ENCODE results near the gene DEFB126. TPM values are rescaled to one million over a fixed set of nuclear protein-coding genes. Genes with fewer than 3 reads are reported as not detected.
"Not testable (repeated sequence)": the region's sequence is repeated elsewhere in the genome, so short reads cannot be mapped to it uniquely, and the experiment has no call there.

The DEFB126 gene
- polyA plus RNA-seq, 1 experiment = not detected

DNA sequence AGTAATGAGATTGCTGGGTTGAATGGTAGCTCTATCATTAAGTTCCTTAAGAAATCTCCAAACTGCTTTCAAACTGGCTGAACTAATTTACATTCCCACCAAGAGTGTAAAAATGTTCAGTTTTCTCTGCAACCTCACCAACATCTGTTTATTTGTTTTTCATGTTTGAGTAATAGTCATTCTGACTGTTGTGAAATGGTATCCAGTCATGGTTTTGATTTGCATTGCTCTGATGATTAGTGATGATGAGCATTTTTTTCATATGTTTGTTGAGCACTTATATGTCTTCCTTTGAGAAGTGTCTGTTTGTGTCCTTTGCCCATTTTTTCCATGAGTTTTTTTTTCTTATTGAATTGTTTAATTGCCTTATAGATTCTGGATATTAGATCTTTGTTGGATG, 30.0 kb upstream of the DEFB126 start:
- no peak for DNase-seq (ENCODE audit: low read depth)
- ChIA-PET POLR2A (no interaction called here), CTCF (no interaction called here)
- Histone ChIP-seq H3K4me3 (ENCODE audit: low read depth, low read length) (no peak overlapping the region), H3K27me3 (ENCODE audit: control insufficient read depth, insufficient read depth, low read length) (no peaks in the 10 kb centered on the region), H3K36me3 (ENCODE audit: control insufficient read depth, insufficient read depth, low read length) (no peaks in the 10 kb centered on the region)
- TF ChIP-seq, protein P1, sequence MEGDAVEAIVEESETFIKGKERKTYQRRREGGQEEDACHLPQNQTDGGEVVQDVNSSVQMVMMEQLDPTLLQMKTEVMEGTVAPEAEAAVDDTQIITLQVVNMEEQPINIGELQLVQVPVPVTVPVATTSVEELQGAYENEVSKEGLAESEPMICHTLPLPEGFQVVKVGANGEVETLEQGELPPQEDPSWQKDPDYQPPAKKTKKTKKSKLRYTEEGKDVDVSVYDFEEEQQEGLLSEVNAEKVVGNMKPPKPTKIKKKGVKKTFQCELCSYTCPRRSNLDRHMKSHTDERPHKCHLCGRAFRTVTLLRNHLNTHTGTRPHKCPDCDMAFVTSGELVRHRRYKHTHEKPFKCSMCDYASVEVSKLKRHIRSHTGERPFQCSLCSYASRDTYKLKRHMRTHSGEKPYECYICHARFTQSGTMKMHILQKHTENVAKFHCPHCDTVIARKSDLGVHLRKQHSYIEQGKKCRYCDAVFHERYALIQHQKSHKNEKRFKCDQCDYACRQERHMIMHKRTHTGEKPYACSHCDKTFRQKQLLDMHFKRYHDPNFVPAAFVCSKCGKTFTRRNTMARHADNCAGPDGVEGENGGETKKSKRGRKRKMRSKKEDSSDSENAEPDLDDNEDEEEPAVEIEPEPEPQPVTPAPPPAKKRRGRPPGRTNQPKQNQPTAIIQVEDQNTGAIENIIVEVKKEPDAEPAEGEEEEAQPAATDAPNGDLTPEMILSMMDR (IDR thresholded peaks at IDR 0.05; ENCODE audit: insufficient read depth, low read depth, low read length) = no peak

DNA sequence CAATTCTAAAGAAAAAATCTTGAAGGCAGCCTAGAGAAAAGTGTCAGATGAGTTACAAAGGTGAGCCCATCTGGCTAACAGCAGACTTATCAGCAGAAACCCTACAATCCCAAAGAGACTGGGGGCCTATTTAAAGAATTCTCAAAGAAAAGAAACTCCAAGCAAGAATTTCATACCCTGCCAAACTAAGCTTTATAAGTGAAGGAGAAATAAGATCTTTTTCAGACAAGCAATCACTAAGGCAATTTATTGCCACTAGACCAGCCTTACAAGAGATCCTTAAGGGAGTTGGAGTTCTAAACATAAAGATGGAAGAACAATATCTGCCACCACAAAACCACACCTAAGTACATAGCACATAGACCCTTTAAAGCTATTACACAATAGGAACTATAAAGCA, 24.9 kb upstream of the DEFB126 start:
- Histone ChIP-seq H3K27me3 (ENCODE audit: control insufficient read depth, insufficient read depth, low read length) (no peaks in the 10 kb centered on the region), H3K4me3 (ENCODE audit: low read depth, low read length) (no peak overlapping the region), H3K36me3 (ENCODE audit: control insufficient read depth, insufficient read depth, low read length) (no peaks in the 10 kb centered on the region)
- CTCF ChIA-PET = no interaction called here
- POLR2A ChIA-PET = no interaction called here
- DNase-seq (ENCODE audit: low read depth) = no peak
- TF ChIP-seq, protein P1 (IDR thresholded peaks at IDR 0.05; ENCODE audit: insufficient read depth, low read depth, low read length) = no peak

DNA sequence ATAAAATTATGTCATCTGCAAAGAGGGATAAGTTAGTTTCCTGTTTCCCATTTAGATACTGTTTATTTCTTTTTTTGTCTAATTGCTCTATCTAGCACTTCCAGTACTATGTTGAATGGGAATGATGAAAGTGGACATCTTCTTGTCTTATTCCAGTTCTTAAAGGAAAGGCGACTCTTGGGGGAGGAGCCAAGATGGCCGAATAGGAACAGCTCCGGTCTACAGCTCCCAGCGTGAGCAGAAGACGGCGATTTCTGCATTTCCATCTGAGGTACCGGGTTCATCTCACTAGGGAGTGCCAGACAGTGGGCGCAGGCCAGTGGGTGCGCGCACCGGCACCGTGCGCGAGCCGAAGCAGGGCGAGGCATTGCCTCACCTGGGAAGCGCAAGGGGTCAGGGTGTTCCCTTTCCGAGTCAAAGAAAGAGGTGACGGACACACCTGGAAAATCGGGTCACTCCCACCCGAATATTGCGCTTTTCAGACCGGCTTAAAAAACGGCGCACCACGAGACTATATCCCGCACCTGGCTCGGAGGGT, 12.5 kb upstream of the DEFB126 start:
- CTCF ChIA-PET; H3K27me3 ChIP-seq (ENCODE audit: control insufficient read depth, insufficient read depth, low read length); DNase-seq (ENCODE audit: low read depth); H3K4me3 ChIP-seq (ENCODE audit: low read depth, low read length); POLR2A ChIA-PET; H3K36me3 ChIP-seq (ENCODE audit: control insufficient read depth, insufficient read depth, low read length): not testable (repeated sequence)

DNA sequence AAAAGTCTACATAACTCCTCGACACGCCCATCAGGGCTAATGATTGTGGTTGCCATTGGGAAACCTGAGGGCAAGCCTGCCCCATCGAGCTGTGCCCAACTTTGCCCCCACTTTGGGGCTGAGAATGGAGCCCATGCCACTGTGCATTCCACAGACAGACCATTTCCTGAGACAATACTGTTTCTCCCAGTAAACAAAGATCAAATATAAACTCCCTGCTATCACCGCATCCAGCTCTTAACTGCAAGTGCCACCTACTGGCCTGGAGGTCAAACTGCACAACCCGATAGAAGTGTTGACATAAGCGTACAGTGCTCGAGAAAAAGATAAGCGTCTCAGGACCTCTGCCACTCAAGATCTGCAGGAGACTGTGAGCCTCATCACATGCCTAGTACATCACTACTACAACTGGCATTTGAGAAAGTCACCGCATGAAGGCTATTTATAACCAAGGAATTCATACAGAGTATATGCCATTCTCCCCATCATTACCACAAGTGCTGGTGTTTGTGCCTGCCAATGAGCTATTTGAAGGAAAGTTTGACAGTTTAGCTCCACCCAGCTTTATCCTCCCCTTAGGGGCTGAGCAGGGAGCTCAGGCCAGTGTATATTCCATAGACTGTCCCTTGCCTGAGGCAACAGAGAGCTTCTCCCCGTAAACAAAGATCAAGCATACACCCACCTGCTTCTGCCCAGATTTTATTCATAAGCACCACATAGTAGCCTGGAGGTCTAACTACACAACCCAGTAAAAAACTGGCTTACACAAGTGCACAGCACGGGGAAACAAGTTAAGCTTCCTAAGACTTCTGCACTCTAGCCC, 4.5 kb upstream of the DEFB126 start:
- ChIA-PET CTCF (no interaction called here), POLR2A (no interaction called here)
- TF ChIP-seq, protein P1 (IDR thresholded peaks at IDR 0.05; ENCODE audit: insufficient read depth, low read depth, low read length) = no peak
- no peak for DNase-seq (ENCODE audit: low read depth)
- Histone ChIP-seq H3K36me3 (ENCODE audit: control insufficient read depth, insufficient read depth, low read length) (no peaks in the 10 kb centered on the region), H3K27me3 (ENCODE audit: control insufficient read depth, insufficient read depth, low read length) (0 out of 2 replicates have a peak, but pooled peaks cover 2% of the 10 kb centered on the region), H3K4me3 (ENCODE audit: low read depth, low read length) (no peak overlapping the region)

DNA sequence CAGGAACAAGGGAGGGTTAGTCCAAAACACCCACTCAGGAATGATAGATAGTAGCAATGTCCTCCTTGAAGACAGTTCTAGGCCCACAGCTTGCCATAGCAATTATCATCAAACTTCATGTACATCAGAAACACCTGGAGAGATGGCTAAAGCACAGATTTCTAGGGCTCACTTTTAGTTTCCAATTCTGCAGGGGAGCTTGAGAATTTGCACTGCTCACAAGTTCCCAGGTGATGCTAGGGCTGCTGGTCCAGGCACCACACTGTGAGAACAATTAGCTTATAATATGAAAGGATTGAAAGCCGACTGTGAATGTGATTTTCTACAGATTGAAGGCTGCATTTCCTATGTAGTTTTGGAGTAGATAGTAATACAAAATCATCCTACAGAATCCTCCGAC, 3.5 kb downstream of the DEFB126 start:
- ChIA-PET POLR2A (no interaction called here), CTCF (no interaction called here)
- H3K27me3 ChIP-seq (ENCODE audit: control insufficient read depth, insufficient read depth, low read length) = peaks cover 2% of the 10 kb centered on the region; the same call in 1 of the 2 replicates
- no peaks in the 10 kb centered on the region for H3K36me3 ChIP-seq (ENCODE audit: control insufficient read depth, insufficient read depth, low read length)
- no peak for DNase-seq (ENCODE audit: low read depth)
- TF ChIP-seq, protein P1 (IDR thresholded peaks at IDR 0.05; ENCODE audit: insufficient read depth, low read depth, low read length) = no peak
- H3K4me3 ChIP-seq (ENCODE audit: low read depth, low read length) = no peak overlapping the region

Data from BJ (cell line).